C4-2B (cell line): ENCODE measurements around the gene CCND1.

ENCODE experiments used
- H3K27ac ChIP-seq: fragments of 450-650 bp; 2 replicates; pipeline ENCODE4 v1.5.1; 2017
- CTCF ChIP-seq: fragments of 450-650 bp; conservative IDR thresholded peaks from 2 replicates; pipeline ENCODE4 v1.5.1; 2017; ENCODE audit warnings: mild to moderate bottlenecking
- ZFX ChIP-seq: fragments of 450-650 bp; IDR thresholded peaks from 2 replicates; pipeline ENCODE4 v1.6.1; 2017

The CCND1 gene

GRCh38 chr11:69611548-69612526 is 29.1 kb upstream of the CCND1 start:
- H3K27ac ChIP-seq = no peak overlapping the region
- no peak for TF ChIP-seq ZFX
- no peak for TF ChIP-seq CTCF

- H3K27ac ChIP-seq = no peak overlapping the region
- no peak for TF ChIP-seq ZFX
- TF ChIP-seq CTCF = no peak
These were observed 27.4 kb upstream of the CCND1 start for GRCh38 chr11:69613594-69613993.

- TF ChIP-seq ZFX = no peak
- no peak for TF ChIP-seq CTCF
- no peak overlapping the region for H3K27ac ChIP-seq
These were observed 26.9 kb upstream of the CCND1 start for GRCh38 chr11:69614085-69614484.

GRCh38 chr11:69615545-69616278 is 25.2 kb upstream of the CCND1 start:
- no peak overlapping the region for H3K27ac ChIP-seq
- TF ChIP-seq ZFX = no peak
- no peak for TF ChIP-seq CTCF

GRCh38 chr11:69617220-69617619 is 23.7 kb upstream of the CCND1 start:
- no peak overlapping the region for H3K27ac ChIP-seq
- no peak for TF ChIP-seq ZFX
- no peak for TF ChIP-seq CTCF

- H3K27ac ChIP-seq = no peak overlapping the region
- no peak for TF ChIP-seq CTCF
- no peak for TF ChIP-seq ZFX
These were observed 23.3 kb upstream of the CCND1 start for GRCh38 chr11:69617682-69618081.

- H3K27ac ChIP-seq = no peak overlapping the region
- TF ChIP-seq ZFX = no peak
- no peak for TF ChIP-seq CTCF
These were observed 22.7 kb upstream of the CCND1 start for GRCh38 chr11:69618237-69618636.
